HEK293 (cell line): ENCODE results near the gene DNAJC11.

ENCODE experiments used
- GFI1B ChIP-seq: fragments of 450-650 bp; formaldehyde crosslinking; IDR thresholded peaks from 2 replicates; pipeline ENCODE4 v1.5.1; 2016; ENCODE audit warnings: missing biosample characterization, missing genetic modification characterization
- HOXC10 ChIP-seq: sonication (generic); formaldehyde crosslinking; IDR thresholded peaks from 2 replicates; pipeline ENCODE4 v1.8.1; 2023; ENCODE audit warnings: mild to moderate bottlenecking, missing genetic modification reagents
- KLF7 ChIP-seq: fragments of 450-650 bp; formaldehyde crosslinking; IDR thresholded peaks from 2 replicates; pipeline ENCODE4 v1.5.1; 2016; ENCODE audit warnings: missing biosample characterization, missing genetic modification characterization, borderline replicate concordance
- KLF9 ChIP-seq: fragments of 450-650 bp; formaldehyde crosslinking; IDR thresholded peaks from 2 replicates; pipeline ENCODE4 v1.5.1; 2016; ENCODE audit warnings: missing biosample characterization, missing genetic modification characterization, low read depth
- SCRT1 ChIP-seq: fragments of 450-650 bp; formaldehyde crosslinking; IDR thresholded peaks from 2 replicates; pipeline ENCODE4 v1.5.1; 2016; ENCODE audit warnings: missing biosample characterization, missing genetic modification characterization, borderline replicate concordance
- SCRT2 ChIP-seq: fragments of 450-650 bp; formaldehyde crosslinking; IDR thresholded peaks from 2 replicates; pipeline ENCODE4 v1.5.1; 2016; ENCODE audit warnings: missing biosample characterization, missing genetic modification characterization
- TRIM28 ChIP-seq: IDR thresholded peaks from 2 replicates; pipeline ENCODE4 v1.6.1; 2011; ENCODE audit warnings: low read length, control low read depth, borderline replicate concordance
- ZBTB17 ChIP-seq: fragments of 450-650 bp; formaldehyde crosslinking; IDR thresholded peaks from 2 replicates; pipeline ENCODE4 v1.5.1; 2016; ENCODE audit warnings: missing biosample characterization, missing genetic modification characterization
- ZBTB20 ChIP-seq: fragments of 450-650 bp; formaldehyde crosslinking; IDR thresholded peaks from 2 replicates; pipeline ENCODE4 v1.5.1; 2016; ENCODE audit warnings: missing biosample characterization, missing genetic modification characterization
- ZBTB26 ChIP-seq: fragments of 450-650 bp; formaldehyde crosslinking; optimal IDR thresholded peaks from 2 replicates; pipeline ENCODE3; 2016; ENCODE audit warnings: missing biosample characterization, mild to moderate bottlenecking, missing genetic modification characterization
- ZFP69B ChIP-seq: fragments of 450-650 bp; formaldehyde crosslinking; IDR thresholded peaks from 2 replicates; pipeline ENCODE4 v1.5.1; 2016; ENCODE audit warnings: missing biosample characterization, missing genetic modification characterization
- ZNF114 ChIP-seq: fragments of 450-650 bp; formaldehyde crosslinking; IDR thresholded peaks from 2 replicates; pipeline ENCODE4 v1.5.0; 2017; ENCODE audit warnings: missing biosample characterization, missing genetic modification characterization
- ZNF16 ChIP-seq: fragments of 450-650 bp; formaldehyde crosslinking; IDR thresholded peaks from 2 replicates; pipeline ENCODE4 v1.5.1; 2016; ENCODE audit warnings: low read depth, missing biosample characterization, missing genetic modification characterization
- ZNF2 ChIP-seq: fragments of 450-650 bp; formaldehyde crosslinking; IDR thresholded peaks from 2 replicates; pipeline ENCODE4 v1.5.1; 2016; ENCODE audit warnings: missing biosample characterization, missing genetic modification characterization
- ZNF48 ChIP-seq: fragments of 450-650 bp; formaldehyde crosslinking; IDR thresholded peaks from 2 replicates; pipeline ENCODE4 v1.5.1; 2016; ENCODE audit warnings: missing biosample characterization, missing genetic modification characterization
- ZNF621 ChIP-seq: fragments of 450-650 bp; formaldehyde crosslinking; IDR thresholded peaks from 2 replicates; pipeline ENCODE4 v1.5.1; 2017; ENCODE audit warnings: missing biosample characterization, missing genetic modification characterization
- ZNF76 ChIP-seq: fragments of 450-650 bp; formaldehyde crosslinking; IDR thresholded peaks from 2 replicates; pipeline ENCODE4; 2016; ENCODE audit warnings: low read depth, missing biosample characterization, missing genetic modification characterization, borderline replicate concordance
- ZNF830 ChIP-seq: fragments of 450-650 bp; IDR thresholded peaks from 2 replicates; pipeline ENCODE4 v1.5.0; 2018; ENCODE audit warnings: missing biosample characterization, missing genetic modification characterization, low read depth, mild to moderate bottlenecking, moderate library complexity
- ZSCAN4 ChIP-seq: fragments of 450-650 bp; formaldehyde crosslinking; IDR thresholded peaks from 2 replicates; pipeline ENCODE4 v1.5.1; 2017; ENCODE audit warnings: missing biosample characterization, missing genetic modification characterization
- TF ChIP-seq, protein P1 (sequence below): sonication (generic); formaldehyde crosslinking; IDR thresholded peaks from 2 replicates; pipeline ENCODE4 v1.8.1; 2022; ENCODE audit warnings: mild to moderate bottlenecking, moderate library complexity, missing genetic modification reagents
- TF ChIP-seq, protein P2 (sequence below): fragments of 450-650 bp; formaldehyde crosslinking; IDR thresholded peaks from 2 replicates; pipeline ENCODE4 v1.5.1; 2016; ENCODE audit warnings: missing biosample characterization, missing genetic modification characterization, low read depth
- TF ChIP-seq, protein P3 (sequence below): fragments of 450-650 bp; formaldehyde crosslinking; IDR thresholded peaks from 2 replicates; pipeline ENCODE4 v1.5.1; 2016; ENCODE audit warnings: missing biosample characterization, missing genetic modification characterization
- TF ChIP-seq, protein P4 (sequence below): fragments of 450-650 bp; formaldehyde crosslinking; IDR thresholded peaks from 2 replicates; pipeline ENCODE4 v1.5.1; 2016; ENCODE audit warnings: missing biosample characterization, missing genetic modification characterization, borderline replicate concordance

DNAJC11 gene

DNA sequence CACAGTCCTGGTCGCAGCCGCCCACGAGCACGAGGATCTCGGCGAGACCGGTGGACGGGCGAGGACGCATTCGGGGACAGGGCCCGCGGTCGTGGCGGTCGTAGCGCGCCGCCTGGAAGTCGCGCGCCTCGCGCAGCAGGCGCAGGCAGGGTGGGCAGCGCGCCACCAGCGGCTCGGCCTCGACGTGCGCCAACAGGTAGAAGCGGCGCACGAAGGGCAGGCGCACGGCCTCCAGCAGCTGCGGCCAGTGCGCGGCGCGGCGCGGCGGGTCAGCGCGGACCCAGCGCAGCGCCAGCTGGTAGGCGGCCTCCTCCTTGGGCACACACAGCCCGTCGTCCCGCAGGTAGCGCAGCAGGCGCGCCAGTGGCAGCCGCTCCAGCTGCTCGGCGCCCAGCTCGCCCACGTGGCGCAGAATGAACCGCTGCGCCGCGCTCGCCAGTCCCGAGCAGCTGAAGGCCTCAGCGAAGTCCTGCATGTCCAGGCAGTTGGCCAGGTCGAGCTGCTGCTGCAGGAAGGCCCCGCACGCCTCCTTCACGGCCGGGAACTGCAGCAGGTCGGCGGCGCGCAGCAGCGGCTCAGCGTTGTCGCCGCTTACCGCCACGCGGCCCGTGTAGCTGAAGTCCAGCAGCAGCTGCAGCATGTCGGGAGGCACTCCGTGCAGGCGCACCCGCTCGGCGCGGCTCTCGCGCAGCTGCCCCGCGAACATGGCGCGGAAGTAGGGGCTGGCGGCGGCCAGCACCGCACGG is 99.5 kb downstream of the DNAJC11 start (continued):
- TF ChIP-seq, protein P1, sequence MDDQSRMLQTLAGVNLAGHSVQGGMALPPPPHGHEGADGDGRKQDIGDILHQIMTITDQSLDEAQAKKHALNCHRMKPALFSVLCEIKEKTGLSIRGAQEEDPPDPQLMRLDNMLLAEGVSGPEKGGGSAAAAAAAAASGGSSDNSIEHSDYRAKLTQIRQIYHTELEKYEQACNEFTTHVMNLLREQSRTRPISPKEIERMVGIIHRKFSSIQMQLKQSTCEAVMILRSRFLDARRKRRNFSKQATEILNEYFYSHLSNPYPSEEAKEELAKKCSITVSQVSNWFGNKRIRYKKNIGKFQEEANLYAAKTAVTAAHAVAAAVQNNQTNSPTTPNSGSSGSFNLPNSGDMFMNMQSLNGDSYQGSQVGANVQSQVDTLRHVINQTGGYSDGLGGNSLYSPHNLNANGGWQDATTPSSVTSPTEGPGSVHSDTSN (CRISPR knock-in tag) = no peak; the same call in 1 of the 2 replicates
- TF ChIP-seq ZSCAN4 (tag by site-specific recombination) = no peak
- no peak; the same call in 1 of the 2 replicates for TF ChIP-seq KLF9 (tag by site-specific recombination)
- 0 out of 2 replicates have a peak, but pooled peaks have one; percentile 43 for TF ChIP-seq ZBTB17 (tag by site-specific recombination)
- 0 out of 2 replicates have a peak, but pooled peaks have one; percentile 66 for TF ChIP-seq HOXC10 (CRISPR knock-in tag)
- no peak for TF ChIP-seq ZNF48 (tag by site-specific recombination)
- peak; percentile 72 for TF ChIP-seq ZNF2 (tag by site-specific recombination)
- TF ChIP-seq, protein P2, sequence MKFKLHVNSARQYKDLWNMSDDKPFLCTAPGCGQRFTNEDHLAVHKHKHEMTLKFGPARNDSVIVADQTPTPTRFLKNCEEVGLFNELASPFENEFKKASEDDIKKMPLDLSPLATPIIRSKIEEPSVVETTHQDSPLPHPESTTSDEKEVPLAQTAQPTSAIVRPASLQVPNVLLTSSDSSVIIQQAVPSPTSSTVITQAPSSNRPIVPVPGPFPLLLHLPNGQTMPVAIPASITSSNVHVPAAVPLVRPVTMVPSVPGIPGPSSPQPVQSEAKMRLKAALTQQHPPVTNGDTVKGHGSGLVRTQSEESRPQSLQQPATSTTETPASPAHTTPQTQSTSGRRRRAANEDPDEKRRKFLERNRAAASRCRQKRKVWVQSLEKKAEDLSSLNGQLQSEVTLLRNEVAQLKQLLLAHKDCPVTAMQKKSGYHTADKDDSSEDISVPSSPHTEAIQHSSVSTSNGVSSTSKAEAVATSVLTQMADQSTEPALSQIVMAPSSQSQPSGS (tag by site-specific recombination) = no peak
- no peak for TF ChIP-seq ZNF16 (tag by site-specific recombination)
- TF ChIP-seq, protein P3, sequence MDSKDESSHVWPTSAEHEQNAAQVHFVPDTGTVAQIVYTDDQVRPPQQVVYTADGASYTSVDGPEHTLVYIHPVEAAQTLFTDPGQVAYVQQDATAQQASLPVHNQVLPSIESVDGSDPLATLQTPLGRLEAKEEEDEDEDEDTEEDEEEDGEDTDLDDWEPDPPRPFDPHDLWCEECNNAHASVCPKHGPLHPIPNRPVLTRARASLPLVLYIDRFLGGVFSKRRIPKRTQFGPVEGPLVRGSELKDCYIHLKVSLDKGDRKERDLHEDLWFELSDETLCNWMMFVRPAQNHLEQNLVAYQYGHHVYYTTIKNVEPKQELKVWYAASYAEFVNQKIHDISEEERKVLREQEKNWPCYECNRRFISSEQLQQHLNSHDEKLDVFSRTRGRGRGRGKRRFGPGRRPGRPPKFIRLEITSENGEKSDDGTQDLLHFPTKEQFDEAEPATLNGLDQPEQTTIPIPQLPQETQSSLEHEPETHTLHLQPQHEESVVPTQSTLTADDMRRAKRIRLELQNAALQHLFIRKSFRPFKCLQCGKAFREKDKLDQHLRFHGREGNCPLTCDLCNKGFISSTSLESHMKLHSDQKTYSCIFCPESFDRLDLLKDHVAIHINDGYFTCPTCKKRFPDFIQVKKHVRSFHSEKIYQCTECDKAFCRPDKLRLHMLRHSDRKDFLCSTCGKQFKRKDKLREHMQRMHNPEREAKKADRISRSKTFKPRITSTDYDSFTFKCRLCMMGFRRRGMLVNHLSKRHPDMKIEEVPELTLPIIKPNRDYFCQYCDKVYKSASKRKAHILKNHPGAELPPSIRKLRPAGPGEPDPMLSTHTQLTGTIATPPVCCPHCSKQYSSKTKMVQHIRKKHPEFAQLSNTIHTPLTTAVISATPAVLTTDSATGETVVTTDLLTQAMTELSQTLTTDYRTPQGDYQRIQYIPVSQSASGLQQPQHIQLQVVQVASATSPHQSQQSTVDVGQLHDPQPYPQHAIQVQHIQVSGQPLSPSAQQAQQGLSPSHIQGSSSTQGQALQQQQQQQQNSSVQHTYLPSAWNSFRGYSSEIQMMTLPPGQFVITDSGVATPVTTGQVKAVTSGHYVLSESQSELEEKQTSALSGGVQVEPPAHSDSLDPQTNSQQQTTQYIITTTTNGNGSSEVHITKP (tag by site-specific recombination) = no peak
- TF ChIP-seq SCRT2 (tag by site-specific recombination) = peak; percentile 69
- peak; percentile 97 for TF ChIP-seq ZBTB26 (tag by site-specific recombination)
- TF ChIP-seq ZNF76 (tag by site-specific recombination) = peak; percentile 94
- TF ChIP-seq ZNF621 = no peak
- TF ChIP-seq, protein P4, sequence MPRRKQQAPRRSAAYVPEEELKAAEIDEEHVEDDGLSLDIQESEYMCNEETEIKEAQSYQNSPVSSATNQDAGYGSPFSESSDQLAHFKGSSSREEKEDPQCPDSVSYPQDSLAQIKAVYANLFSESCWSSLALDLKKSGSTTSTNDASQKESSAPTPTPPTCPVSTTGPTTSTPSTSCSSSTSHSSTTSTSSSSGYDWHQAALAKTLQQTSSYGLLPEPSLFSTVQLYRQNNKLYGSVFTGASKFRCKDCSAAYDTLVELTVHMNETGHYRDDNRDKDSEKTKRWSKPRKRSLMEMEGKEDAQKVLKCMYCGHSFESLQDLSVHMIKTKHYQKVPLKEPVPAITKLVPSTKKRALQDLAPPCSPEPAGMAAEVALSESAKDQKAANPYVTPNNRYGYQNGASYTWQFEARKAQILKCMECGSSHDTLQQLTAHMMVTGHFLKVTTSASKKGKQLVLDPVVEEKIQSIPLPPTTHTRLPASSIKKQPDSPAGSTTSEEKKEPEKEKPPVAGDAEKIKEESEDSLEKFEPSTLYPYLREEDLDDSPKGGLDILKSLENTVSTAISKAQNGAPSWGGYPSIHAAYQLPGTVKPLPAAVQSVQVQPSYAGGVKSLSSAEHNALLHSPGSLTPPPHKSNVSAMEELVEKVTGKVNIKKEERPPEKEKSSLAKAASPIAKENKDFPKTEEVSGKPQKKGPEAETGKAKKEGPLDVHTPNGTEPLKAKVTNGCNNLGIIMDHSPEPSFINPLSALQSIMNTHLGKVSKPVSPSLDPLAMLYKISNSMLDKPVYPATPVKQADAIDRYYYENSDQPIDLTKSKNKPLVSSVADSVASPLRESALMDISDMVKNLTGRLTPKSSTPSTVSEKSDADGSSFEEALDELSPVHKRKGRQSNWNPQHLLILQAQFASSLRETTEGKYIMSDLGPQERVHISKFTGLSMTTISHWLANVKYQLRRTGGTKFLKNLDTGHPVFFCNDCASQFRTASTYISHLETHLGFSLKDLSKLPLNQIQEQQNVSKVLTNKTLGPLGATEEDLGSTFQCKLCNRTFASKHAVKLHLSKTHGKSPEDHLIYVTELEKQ (tag by site-specific recombination) = no peak
- TF ChIP-seq ZBTB20 = peak; percentile 17
- peak; percentile 51; the same call in 1 of the 2 replicates for TF ChIP-seq TRIM28
- TF ChIP-seq ZNF114 (tag by site-specific recombination) = no peak
- no peak for TF ChIP-seq ZNF830 (tag by site-specific recombination)
- TF ChIP-seq SCRT1 (tag by site-specific recombination) = no peak
- no peak for TF ChIP-seq ZFP69B (tag by site-specific recombination)
- no peak for TF ChIP-seq KLF7
- no peak for TF ChIP-seq GFI1B
